Sigmoid colon (tissue), 4 donors: Measurements from ENCODE around the gene DSCAML1.

Experiments used
- CTCF ChIP-seq, 4 experiments: fragments of 450-650 bp in 3 of 4; fragments of 200-600 bp in 1 of 4; IDR thresholded peaks; one replicate each; pipeline ENCODE4 v1.5.1; 2016 to 2019; ENCODE audit warnings: antibody characterized with exemption in 4 of 4, mild to moderate bottlenecking in 3 of 4, moderate library complexity in 2 of 4
- POLR2AphosphoS5 ChIP-seq, 4 donors: sonication (generic); formaldehyde crosslinking; IDR thresholded peaks; one replicate each; pipeline ENCODE4 v1.6.1; 2017; ENCODE audit warnings: antibody characterized with exemption in 4 of 4

- no peak for TF ChIP-seq CTCF (IDR thresholded peaks at IDR 0.05)
- TF ChIP-seq POLR2AphosphoS5 (IDR thresholded peaks at IDR 0.05) = no peak
Observed at GRCh38 chr11:117583063-117583801, 213.8 kb downstream of the DSCAML1 start.
